Cerebellar cortex (tissue), 1 donor: ENCODE data around the gene SERPINB10.

ENCODE experiments used
- DNase-seq: peaks from one replicate; pipeline ENCODE4 v3.0.0-alpha.2; 2015; ENCODE audit warnings: low spot score

Gene SERPINB10, protein sequence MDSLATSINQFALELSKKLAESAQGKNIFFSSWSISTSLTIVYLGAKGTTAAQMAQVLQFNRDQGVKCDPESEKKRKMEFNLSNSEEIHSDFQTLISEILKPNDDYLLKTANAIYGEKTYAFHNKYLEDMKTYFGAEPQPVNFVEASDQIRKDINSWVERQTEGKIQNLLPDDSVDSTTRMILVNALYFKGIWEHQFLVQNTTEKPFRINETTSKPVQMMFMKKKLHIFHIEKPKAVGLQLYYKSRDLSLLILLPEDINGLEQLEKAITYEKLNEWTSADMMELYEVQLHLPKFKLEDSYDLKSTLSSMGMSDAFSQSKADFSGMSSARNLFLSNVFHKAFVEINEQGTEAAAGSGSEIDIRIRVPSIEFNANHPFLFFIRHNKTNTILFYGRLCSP

DNA sequence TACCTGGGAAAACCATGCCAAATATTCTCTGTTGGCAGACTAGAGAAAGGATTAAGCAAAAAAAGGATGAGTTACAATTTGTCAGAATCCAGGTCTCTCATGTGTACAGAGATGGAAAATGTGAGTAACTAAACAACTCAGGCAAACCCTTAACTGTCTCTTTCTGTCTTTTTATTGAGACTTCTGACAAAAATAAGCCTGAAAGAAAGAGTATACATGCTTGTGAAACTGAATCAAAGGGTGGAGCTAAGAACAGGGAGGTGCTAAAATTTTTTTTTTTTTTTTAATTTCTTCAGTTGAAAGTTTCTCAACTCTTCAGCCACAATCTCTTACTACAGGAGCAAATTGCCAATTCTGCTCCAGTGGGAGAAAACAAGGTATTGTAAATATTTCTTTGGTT lies at the start of gene SERPINB10:
Gene SERPINB10 (plus strand): TSS at position 295 of the 400 bp plus-strand sequence. CDS start 7,553 bp downstream, outside the sequence.
- DNase-seq: no peak

DNA sequence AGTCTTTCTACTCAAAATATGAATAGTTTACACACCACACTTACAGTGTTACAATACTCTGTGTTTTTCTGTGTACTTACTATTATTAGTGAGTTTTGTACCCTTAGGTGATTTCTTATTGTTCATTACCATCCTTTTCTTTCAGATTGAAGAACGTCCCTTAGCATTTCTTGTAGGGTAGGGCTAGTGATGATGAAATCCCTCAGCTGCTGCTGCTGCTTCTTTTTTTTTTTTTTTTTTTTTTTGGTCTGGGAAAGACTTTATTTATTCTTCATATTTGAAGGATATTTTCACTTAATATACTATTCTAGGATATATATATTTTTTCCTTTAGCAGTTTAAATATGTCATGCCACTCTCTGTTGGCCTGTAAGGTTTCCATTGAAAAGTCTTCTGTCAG lies 49.3 kb upstream of the SERPINB10 start:
- no peak for DNase-seq

- DNase-seq: no peak
Observed at GRCh38 chr18:63859781-63860475, 47.8 kb upstream of the SERPINB10 start.

GRCh38 chr18:63860531-63860930 lies 47.2 kb upstream of the SERPINB10 start:
- no peak for DNase-seq

- DNase-seq: no peak
Observed at GRCh38 chr18:63867368-63868125, 40.2 kb upstream of the SERPINB10 start.

GRCh38 chr18:63868546-63868945 lies 39.2 kb upstream of the SERPINB10 start:
- no peak for DNase-seq

GRCh38 chr18:63869374-63869773 lies 38.4 kb upstream of the SERPINB10 start:
- no peak for DNase-seq

- no peak for DNase-seq
Observed at GRCh38 chr18:63869851-63870250, 37.9 kb upstream of the SERPINB10 start.

GRCh38 chr18:63871836-63872235 lies 35.9 kb upstream of the SERPINB10 start:
- DNase-seq: no peak

GRCh38 chr18:63872586-63872985 lies 35.2 kb upstream of the SERPINB10 start:
- DNase-seq: no peak

DNA sequence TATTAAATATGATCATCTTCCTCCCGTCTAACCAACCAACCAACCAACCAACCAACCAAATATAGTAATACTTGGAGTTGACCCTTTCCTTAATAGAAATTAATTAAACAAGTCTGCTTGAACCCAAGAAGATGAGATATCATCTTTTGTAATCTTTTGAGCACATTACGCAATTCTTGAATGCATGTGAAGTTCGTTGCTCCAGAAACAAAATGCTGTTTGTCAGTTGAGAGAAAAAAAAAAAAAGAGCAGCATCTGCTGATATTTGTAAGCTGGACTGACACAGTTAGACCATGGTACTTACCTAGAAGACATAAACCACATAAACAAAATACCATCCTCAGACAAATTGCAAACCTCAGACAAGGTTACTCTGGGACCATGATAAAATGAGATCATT lies 29.4 kb upstream of the SERPINB10 start:
- no peak for DNase-seq

DNA sequence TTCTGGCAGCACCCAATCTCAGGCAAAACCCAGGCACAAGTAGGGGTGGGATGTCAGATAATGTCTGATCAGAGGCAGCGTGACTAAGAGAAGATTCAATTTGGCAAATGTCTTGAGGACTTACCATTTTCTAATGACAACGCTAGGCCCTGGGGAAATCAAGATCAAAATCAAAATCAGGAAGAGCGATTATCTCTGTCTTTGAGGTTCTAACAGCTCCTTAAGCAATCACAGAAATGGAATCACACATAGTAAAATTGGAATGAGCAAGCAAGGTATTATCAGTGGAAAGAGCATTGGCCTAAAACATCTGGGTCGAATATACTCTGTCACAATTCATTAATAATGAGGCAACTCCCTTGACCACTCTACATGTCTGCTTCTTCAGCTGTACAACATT lies 28.8 kb upstream of the SERPINB10 start:
- DNase-seq: no peak

DNA sequence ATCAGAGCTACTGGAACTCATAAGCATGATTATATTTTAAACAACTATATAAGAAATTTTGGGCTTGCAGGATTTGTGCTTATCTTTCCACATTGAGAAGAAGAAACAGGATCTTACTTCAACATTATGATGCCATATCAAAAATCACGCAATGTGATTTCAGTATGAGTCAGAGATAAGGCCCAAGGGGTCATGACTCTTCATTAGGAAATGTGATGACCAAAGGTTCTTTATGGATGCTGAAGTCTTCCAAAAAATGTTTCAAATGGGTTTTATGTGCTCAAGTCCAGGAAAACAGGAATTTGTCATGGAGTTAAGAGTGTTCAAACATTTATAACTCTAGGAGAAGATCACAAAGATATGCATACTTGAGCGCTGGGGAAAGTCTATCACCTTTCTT lies 28.0 kb upstream of the SERPINB10 start:
- DNase-seq: no peak

GRCh38 chr18:63881851-63882250 lies 25.9 kb upstream of the SERPINB10 start:
- DNase-seq: no peak

DNA sequence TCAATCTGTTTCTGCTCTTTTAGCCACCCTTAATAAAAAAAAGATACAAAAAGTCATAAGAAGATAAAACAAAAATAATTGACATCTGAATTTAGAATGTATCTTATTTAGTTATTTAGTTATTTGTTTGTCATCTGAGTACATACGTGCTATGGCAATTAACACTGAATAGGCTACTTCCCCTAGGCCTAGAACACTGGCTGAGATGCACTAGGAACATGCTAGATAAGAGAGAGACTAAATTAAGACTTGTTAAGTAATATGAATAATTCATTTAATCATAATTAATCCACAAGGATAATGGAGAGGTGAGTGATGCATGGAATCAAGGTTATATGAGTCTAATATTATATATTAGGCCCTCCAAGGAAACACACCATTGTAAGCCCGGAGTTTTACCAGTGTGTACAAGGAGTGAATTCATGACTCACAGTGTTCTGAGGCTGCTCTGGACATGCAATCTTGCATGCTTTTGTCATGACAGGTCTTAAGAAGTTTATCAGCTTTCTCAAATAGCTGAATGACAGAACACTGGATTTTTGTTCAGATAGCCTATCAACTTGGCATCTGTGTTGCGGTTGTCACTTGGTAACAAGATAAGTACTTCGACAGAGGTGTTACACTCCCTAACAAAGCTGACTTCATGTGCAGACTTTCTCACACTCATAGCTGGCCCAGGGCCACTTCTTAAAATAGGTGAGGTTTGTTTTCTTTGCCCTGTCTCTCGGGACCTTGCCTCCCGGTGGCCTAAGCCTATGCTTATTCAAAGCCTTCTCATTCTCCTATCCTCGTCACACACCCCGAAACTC lies 25.2 kb upstream of the SERPINB10 start:
- no peak for DNase-seq

DNA sequence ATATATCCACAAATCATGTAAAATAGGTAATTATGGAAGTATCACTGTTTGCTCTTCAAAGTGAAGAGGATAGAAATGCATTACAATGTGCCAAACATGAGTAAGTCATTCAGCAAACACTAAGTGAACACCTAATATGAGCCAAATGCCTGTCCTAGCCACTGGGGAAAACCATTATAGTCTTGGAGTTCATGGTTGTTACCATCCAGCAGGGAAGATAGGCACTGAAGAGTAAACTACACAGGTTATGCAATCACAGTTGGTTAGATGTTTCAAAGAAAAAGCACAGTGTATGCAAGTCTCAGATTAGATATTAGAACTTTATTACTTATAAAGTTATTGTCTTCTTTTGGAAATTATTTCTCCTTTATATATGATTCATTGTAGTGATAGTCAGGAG lies 24.1 kb upstream of the SERPINB10 start:
- DNase-seq: no peak

GRCh38 chr18:63887424-63887823 lies 20.3 kb upstream of the SERPINB10 start, which contains the start of gene SERPINB2:
Gene SERPINB2, plus strand, starts transcription at chr18:63887705. Its CDS starts 3,740 bp downstream, at chr18:63891445.
- no peak for DNase-seq

DNA sequence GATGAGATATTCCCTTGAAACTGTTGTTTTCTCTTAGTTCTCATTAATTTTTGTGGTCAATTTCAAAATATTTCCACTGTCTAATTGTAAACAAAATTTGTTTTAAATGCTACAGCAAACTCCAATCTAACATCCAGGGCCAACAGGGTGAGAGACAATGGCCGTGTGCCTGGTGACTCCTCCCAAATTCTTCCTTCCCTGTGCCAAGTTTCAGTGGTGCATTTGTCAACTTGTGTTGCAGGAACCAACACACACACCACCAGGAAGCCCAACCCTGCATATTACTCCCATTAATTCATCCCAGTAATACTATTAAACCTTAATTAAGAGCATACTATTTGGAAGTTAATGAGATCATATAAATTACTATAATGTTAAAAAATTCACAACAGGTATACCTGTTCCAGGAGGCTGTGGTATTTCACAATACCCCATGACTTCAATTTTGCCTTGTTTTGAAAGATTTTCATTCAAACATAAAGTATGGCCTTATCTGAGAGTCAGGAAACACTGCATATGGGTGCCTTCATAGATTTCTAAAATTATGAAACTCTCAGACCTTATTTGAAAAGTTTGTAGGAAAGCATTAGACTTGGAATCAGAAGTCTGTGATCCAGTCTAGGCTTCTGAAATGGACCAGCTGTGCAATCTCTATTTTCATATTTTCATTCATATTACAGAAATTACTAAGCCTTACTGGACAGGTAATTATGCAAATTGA lies 19.1 kb upstream of the SERPINB10 start:
- no peak for DNase-seq

GRCh38 chr18:63889626-63890025 lies 18.1 kb upstream of the SERPINB10 start:
- no peak for DNase-seq

DNA sequence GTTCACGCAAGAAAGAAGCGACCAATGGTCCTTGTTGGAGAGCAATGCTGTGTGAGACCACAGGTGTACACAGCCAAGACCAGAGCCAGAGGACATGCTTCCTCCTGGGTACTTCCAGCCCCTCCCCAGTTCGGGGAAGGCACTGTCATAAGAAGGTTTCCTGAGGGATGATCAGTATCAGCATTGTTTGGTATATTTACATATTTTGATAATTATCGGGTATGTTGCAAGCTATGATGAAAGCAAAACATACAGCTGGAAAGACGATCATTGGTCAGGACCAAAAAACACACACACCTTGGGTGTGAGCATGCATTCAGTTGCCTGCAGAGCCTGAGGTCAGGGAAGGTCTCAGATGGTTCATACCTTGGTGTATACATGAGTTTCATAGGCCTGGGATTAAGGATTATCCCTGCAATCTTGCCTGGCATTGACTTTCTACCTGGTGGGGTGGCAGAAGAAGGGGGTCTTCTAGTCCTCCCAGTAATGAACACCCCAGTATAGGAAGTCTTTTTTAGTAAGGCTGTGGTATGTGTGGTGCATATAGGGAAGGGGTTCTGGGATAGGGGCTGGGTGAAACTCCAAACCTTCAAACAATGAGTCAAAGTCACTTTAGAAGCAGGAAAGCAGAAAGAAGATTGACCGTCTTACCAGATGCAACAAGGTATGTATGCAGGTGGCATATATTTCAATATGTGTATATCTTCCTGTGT lies 17.4 kb upstream of the SERPINB10 start:
- DNase-seq: no peak
